GM19372 (cell line): ENCODE measurements around the gene MACC1.
"Not testable (repeated sequence)": the region's sequence is repeated elsewhere in the genome, so short reads cannot be mapped to it uniquely, and the experiment has no call there.

Experiments used
- ATAC-seq: cut with Tn5 transposase; IDR thresholded peaks from one replicate; pipeline ENCODE4 v1.9.1; 2021; ENCODE audit warnings: mild to moderate bottlenecking, low read depth, moderate library complexity; ENCODE audit not compliant: unreplicated experiment

Gene MACC1

GRCh38 chr7:20140291-20141001 is 76.7 kb downstream of the MACC1 start:
- ATAC-seq, result no peak

- no peak for ATAC-seq
These were observed 80.5 kb downstream of the MACC1 start for GRCh38 chr7:20136647-20137046.

- no peak for ATAC-seq
These were observed 83.4 kb downstream of the MACC1 start for GRCh38 chr7:20133803-20134202.

GRCh38 chr7:20132585-20132984 is 84.6 kb downstream of the MACC1 start:
- no peak for ATAC-seq

GRCh38 chr7:20131776-20132175 is 85.4 kb downstream of the MACC1 start:
- ATAC-seq, result no peak

GRCh38 chr7:20129920-20130319 is 87.3 kb downstream of the MACC1 start:
- ATAC-seq, result no peak

- no peak for ATAC-seq
These were observed 89.2 kb downstream of the MACC1 start for GRCh38 chr7:20128001-20128400.

GRCh38 chr7:20126060-20126459 is 91.1 kb downstream of the MACC1 start:
- ATAC-seq, result not testable (repeated sequence)

GRCh38 chr7:20124087-20124486 is 93.1 kb downstream of the MACC1 start:
- ATAC-seq, result not testable (repeated sequence)

- not testable (repeated sequence) for ATAC-seq
These were observed 94.4 kb downstream of the MACC1 start for GRCh38 chr7:20122653-20123316.

GRCh38 chr7:20122073-20122472 is 95.1 kb downstream of the MACC1 start:
- no peak for ATAC-seq

- ATAC-seq, result no peak
These were observed 95.8 kb downstream of the MACC1 start for GRCh38 chr7:20121404-20121803.

- not testable (repeated sequence) for ATAC-seq
These were observed 96.5 kb downstream of the MACC1 start for GRCh38 chr7:20120611-20121168.

GRCh38 chr7:20116869-20117268 is 100.3 kb downstream of the MACC1 start:
- no peak for ATAC-seq

- ATAC-seq, result peak; percentile 78
These were observed 102.7 kb downstream of the MACC1 start for GRCh38 chr7:20114468-20114867.

GRCh38 chr7:20113427-20114027 is 103.7 kb downstream of the MACC1 start:
- ATAC-seq, result peak; percentile 82

- no peak for ATAC-seq
These were observed 104.5 kb downstream of the MACC1 start for GRCh38 chr7:20112696-20113095.

- no peak for ATAC-seq
These were observed 105.2 kb downstream of the MACC1 start for GRCh38 chr7:20111821-20112542.

GRCh38 chr7:20107582-20107981 is 109.6 kb downstream of the MACC1 start:
- no peak for ATAC-seq

GRCh38 chr7:20104696-20105095 is 112.5 kb downstream of the MACC1 start:
- ATAC-seq, result no peak

GRCh38 chr7:20102982-20103381 is 114.2 kb downstream of the MACC1 start:
- ATAC-seq, result no peak
